NK-92 treated with Interleukin-12 subunit alpha and Interleukin-12 subunit beta, amount 100 ng/mL, for 24 hours (cell line): ENCODE data around the gene TIMM22.

Source experiments
- DNase-seq: peaks from one replicate; lab custom pipeline; 2025; lab: John Stamatoyannopoulos, UW

TIMM22 gene

DNA sequence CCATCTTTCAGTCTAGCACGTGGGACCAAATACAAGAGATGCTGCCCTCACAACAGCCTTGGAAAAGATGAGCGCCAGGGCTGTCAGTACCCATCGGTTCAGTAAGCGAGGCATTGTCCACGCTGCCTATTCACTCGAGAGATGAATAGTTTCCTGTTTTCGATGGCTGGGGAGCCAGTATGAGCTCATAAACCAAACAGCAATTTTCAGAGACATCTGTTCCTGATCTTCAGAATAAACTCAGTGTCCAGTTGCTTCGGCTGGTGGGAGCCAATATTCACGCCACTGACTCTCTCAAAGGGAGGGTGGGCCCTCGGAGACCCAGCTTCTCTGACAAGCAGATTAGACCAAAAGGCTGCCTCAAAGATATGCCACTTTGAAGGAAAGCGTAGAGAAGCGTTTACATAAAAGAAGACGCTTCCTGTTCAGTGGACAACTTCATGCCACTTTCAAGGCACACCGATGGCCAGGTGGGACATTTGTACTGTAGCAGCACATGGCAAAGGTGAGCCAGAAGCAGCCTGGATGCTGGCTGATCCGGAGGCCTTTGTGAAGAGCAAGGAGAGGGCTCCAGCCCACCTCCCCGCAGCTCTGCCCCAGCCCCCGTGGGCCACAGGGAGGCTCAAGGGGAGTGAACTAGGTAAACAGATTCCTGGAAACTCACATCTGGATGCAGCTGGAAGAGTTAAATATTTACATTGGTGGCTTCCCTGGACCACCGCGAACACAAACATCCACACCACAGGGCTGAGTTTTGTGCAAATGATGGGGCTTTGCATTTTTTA, 6.0 kb downstream of the TIMM22 start:
- no peak for DNase-seq

DNA sequence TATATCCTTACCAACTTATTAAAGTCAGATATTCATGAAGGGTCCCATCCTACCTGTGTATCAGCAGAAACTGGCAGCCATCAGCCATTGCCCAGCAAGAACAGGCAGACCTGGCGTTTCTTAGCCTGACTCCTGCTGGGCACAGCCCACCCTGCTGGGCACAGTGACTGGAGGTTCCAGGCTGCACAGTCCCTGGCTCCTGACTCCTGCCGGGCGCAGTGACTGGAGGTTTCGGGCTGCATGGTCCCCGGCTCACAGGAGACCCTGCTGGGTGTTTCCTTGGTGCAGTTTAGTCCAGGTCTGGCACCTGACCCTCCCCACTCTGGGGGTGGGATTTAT, 6.7 kb downstream of the TIMM22 start:
- no peak for DNase-seq

DNA sequence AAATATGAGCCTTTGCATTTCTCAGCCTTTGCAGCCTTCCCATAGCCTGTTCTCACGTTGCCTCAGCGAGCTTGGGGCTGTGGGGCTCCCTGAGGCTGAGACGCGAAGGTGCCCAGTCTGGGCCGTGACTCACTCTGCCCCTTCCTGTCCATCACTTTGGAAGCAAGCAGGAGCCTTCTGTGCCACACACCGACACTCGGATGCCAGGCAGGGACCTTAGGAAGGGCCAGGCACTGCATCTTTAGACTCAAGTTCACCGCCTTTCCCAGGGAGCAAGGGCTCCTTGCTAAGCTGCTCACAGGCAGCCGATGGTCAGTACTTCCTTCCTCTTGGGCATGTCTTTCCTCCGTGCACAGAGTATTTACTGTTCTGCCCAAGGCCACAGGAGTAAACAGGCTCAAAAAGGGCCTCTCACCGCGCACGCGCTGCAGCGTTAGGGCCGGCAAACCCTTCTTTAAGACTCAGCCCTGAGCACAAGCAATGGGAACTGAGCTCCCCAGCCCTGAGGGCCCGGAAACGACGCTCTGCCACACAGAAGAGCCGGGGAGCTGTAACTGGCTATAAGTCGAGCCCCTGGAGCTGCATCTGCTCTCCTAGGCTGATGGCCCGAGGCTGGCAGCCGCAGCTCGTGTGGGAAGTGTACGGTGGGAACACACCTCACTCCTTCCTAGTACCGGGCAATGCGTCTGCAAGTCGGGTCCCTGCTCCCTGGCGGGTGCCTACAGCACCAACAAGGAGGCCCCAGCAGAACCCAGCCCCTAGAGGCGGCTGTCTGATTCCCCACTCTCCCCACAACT, 7.2 kb downstream of the TIMM22 start:
- no peak for DNase-seq

DNA sequence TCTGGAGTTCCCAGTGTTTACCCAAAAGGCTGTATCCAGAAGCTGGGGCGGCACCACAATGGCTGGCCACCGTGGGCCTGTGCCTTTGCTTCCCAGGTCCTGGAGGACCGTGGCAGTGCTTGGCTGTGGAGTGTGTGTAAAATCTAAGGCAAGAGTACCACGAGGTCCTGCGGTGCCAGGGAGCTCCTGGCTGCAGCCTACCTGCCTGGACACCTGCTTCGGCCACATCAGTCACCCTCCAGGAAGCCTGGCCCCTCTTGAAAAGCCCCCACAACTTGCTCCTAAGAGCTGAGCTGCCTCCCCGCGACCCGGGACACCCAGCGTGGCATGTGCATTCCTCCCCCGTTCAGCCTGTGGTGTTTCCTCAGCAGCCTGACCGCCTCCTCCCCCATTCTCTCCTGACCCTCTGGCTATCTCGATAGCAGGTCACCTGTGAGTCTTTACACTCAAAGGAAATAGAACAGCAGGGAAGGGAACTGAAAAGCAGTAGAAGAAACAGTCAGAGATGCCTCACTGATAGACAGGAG, 7.9 kb downstream of the TIMM22 start:
- no peak for DNase-seq

DNA sequence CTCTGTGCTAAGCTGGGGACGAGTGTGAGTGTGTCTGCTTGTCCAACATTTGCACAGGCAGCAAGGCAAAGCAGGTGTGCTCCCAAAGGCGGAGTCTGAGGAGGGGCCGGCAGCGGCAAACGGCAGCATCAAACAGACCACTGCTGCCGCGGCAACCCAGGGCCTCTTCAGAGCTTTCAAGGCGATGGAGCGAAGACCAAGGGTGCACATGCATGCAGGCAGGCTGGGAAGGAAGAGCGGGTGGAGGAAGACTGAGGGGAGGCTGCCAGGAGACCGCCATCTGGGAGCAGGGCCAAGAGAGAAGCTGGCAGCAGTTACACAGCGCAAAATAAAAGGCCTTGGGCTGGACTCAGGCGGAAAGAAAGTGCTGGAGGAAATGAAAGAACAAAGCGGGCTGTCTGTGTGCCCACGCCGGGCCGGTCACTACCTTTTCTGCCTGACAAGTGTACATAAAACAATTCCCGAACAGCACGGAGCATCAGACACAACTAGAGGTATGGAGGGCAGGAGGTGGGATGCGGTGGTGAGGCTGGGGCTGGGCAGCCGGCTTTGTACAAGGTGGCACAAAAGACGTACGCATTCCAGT, 8.5 kb downstream of the TIMM22 start:
- DNase-seq, result no peak

DNA sequence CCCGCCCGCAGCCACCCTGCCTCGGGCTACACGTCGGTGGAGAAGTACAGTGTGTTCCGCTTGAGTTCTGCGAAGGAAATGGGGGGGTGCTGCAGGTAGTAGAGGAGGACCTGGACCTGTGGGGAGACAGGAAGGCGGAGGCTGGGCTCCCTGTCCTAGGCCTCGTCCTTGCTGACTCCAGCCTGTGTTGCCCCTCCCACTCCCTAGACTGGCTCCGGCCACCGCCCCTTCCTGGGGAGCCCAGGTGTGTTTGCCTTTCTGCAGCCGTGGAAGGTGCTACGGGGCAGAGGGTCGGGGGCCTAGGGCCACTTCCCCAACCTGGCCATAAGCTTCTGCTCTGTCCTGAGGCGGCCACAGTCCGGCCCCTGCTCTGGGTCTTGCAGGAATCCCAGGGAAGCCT, 9.1 kb downstream of the TIMM22 start:
- no peak for DNase-seq

DNA sequence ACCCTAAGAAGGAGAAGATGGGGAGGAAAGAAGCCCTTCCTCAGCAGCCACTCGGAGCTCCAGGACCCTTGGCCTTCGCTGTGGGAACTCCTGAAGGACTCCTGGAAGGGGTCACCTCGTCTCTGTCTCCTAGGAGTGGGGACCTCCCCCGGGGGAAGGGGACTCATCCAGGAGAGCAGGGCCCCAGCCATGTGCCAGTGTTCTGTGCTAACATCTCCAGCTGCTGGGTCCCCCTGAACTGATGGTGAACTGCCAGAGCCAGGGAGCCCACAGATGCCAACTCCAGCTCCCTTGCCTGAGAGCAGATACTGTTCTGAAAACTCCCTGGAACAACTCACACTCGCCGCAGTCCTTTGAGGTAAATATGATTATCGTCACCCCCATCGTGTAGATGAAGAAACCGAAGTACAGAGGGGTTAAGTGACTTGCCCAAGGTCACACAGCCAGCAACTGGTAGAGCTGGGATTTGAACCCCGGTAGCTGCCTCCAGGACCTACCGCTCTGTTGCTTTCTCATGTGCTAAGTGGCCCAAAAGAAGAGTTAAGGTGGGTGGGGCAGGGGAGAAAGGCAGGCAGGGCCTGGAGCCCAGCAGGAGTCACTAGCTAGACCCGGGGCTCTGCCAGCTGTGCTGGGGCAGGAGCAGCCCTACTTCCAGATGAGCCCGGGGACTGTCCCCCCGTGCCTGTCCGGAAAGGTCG, 10.5 kb downstream of the TIMM22 start:
- DNase-seq, result no peak

DNA sequence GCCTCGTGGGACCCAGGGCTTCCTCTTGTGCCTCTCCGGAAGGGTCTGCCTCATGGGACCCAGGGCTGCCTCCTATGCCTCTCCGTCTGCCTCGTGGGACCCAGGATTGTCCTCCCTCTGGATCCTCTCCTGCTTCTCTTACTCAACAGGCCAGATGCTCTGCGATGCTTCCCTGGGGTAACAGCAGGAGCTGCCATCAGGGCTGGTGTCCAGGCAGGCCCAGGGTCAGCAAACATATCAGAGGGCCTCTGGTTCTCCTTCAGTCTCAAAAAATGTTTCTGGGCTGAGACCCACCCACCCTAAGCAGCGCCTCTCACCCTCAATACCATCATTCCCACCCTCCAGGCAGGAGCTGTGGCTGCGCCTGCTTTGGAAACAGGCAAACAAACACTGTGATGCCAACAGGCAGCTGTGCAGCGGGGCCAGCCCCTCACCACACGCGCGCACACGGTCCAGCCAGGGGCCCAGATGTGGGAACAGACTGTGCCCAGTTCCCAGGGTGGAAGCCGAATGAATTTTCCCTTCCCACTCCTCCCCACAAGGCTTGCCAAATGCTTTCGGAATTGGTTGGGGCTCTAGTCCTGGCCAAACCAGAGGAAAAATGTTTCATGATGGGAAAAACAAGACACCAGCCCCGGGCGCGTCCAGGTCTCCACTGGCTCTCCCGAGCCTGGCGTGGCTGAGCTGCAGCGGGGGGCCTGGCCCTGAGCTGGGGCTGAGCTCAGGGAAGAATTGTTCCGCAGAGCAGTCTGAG, 11.3 kb downstream of the TIMM22 start:
- no peak for DNase-seq

DNA sequence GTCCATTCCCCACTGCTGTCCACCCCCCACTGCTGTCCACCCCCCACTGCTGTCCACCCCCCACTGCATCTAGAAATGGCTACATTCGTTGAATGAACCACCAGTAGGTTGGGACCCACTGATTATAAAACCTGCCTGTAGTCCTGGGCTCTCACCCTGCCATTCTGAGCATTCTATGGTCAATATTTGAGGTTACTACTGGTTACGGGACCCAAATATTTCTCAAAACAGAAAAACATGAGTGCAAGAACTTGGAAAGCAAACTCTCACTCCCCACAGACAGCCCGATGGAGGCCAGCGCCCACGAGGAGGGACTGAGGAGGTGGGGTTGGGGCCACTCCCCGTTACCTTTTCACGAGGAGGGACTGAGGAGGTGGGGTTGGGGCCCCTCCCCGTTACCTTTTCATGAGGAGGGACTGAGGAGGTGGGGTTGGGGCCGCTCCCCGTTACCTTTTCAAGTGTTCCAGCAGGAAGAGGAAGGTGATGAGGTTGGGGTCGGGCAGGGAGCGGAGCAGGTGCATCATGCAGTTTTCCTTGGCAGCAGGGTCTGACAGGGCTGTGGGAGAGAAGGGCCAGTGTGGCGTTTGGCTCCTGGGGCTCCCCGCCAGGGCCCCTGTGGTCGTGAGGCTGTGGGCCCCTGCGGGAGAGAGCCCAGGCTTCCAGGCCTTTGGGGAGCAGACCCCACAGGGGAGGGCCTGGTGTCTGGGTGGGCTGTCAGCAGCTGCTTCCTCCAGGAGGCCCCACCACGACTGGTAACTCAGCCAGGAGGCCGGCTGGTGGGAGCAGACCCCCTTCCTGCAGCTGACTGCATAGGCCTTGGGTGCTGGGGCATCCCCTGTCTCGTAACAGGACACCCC, 12.5 kb downstream of the TIMM22 start:
- no peak for DNase-seq

DNA sequence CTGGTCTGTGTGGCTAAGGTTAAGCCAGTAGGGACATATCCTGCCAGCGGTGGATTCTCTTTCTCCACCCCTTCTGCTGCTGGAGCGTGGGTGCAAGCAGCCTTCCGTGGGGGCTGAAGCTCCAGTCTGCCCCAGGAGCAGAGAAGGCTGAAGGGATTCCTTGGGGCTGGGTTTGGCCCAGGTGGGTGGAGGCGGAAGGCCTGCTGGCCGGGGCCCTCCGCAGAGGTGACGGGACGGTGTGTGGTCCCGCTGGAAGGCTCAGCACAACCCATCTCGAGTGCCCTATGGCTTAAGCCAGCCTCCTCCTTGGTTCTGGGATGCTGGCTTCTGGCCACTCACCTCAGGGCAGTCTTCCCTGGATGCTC, 13.1 kb downstream of the TIMM22 start:
- no peak for DNase-seq

DNA sequence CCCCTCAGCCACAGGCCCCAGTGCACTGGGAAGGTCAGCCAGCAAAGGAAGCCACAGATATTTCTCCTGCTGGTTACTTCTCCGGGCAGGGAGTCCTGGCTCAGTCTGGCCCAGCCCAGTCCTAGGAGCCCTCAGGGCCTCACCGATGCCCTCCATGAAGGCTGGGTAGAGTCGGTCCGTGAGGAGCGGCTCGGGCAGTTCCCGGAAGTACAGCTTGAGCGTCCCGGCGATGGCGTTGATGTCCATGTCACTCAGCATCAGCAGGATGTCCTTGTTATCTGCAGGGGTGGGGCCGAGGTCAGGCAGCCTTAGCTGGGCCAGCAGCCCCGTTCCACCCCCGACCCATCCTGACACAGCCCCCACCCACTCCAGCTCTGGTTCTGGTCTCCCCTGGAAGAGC, 13.7 kb downstream of the TIMM22 start:
- DNase-seq, result no peak

DNA sequence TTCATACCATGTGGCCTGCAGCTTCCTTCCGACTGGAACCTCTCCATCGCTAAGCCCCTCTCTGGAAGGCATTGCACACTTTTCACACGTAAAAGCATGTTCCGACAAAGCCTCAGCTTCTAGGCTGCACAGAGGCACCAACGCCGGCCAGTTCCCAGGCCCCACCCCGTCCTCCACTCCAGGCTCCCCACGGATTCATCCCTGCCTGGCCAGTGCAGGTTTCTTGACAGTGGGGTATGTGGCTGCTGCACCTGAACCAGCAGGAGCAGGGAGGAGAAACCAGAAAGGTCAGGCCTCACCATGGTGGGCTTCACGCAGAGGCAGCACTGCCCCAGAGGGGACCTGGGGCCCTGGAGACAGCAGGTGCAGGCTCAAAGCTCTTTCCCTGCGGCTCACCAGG, 14.2 kb downstream of the TIMM22 start:
- DNase-seq, result no peak

DNA sequence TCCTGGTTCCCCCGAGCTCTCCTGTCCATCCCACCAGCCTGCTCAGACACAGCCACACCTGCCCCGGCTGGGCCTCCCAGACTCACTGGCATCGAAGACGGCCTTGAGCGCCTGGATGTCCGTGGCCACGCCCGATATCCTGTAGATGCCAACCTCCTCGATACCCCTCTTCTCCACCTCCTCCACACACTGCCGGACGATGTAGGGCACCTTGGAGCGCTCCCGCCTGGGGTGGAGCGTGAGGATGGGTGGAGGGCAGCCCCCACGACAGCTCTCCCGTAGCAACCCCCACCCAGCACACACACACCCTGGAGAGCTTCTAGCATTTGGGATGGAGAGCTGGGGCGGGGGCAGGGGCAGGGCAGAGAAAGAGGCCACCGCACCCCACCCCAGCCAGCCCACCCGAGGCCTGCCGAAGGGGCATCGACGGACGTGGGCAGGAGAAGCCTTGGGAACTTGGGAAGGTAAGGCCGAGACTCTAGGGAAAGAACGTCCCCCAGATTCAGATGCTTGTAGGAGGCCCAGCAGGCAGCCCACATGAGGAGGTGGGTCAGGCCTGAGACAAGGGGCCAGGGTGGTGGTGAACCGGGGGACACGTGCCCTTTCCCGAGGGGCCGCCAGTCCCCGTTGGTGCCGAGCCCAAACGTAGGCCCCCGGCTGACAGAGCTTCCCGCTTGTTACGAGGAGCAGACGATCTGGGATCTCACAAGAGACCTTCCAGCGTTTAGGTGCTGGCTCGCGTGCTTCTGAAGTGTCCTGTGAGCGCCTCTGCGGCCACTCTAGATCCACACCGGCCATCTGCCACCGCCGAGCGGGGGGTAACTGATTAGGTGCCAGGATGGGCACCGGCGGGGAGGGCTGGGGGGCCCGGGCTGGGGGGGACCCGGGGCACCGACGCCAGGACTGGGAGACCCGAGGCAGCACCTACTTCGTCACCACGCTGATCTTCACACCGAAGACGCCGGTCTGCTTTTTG, 15.1 kb downstream of the TIMM22 start:
- DNase-seq, result no peak

DNA sequence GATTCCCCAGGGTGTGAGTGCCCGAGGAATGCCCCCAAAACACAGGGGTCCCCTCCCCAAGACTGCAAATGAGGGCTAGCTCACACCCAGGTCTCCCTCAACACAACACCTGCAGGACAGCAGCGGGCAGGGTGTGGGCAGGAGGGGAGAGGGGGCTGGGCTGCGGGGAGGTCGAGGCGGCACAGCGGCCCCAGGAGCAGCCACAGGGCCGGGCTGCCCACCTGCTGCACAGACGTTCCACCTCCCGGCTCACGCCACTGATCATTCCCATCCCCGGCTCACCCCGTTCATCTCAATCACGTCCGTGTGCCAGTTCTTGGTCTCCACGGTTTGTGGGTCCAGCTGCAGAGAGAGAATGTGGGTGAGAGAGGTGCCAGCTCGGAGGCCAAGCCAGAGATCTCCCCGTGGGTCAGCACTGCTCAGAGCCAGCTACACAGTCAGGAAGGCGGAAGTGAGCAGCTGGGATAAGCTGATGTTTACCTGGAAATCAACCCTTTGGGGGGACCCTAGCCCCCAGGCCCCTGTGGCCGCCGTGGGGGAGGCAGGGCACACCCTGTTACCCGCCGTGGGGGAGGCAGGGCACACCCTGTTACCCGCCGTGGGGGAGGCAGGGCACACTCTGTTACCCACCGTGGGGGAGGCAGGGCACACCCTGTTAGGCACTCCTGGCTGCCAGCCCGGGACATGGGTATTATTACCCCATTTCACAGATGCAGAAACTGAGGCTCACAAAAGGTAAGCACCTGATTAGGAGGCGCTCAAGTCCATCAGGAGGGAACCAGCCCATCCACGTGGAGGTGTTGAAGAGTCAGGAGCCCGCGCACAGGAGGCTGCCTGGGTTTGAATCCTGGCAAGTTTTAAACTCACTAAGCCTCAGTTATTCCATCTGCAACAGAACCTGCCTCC, 16.1 kb downstream of the TIMM22 start:
- no peak for DNase-seq

DNA sequence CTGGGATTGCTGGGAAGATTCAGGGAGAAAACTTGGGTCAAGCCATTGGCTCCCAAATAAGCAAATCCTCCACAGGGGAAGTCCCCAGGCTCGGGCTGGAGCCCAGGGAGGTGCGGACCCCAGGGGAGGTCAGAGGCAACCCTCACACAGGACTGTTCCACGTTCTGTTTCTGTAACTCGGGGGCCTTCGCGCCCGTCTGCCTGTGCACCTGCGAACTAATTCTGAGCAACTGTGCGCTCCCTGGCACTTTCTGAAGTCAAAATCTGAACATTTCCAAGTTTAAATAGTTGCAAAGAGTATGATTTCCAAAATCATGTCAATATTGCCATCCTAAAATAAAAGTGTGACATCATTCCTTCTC, 16.8 kb downstream of the TIMM22 start:
- no peak for DNase-seq

DNA sequence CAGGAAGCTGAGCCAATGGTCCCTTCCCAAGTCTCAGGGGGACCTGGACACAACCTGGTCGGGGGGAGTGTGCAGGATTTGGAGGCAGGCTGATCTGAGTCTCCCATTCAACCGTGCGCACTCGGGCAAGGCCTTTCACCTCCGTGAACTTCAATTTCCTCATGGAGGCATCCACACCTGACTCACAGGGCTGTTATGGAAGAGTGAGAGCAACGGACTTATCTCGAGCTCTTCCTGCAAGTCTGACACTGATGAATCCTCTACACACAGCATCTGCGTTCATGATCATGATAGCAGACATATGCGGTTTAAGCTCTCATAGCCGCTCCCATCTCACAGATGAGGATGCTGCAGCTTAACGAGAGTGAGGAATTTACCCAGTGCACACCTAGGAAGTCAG, 21.6 kb downstream of the TIMM22 start:
- DNase-seq, result no peak

DNA sequence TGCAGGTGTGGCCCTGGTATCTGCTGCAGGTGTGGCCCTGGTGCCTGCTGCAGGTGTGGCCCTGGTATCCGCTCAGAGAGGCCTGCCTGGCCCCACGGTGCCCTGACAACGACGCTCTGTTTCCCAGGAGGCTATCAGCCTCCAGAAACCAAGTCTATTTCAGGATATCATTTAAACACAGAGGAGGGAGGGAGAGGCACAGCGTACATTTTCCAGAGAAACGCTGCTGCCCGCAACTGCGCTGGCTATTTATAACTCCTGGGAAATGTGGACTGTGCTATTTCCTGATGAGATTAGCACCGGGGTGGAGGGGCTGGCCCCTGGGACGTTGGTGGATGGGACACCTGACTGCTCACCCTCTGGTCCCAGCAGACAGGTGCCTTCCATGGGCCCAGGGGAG, 22.5 kb downstream of the TIMM22 start:
- DNase-seq, result no peak

DNA sequence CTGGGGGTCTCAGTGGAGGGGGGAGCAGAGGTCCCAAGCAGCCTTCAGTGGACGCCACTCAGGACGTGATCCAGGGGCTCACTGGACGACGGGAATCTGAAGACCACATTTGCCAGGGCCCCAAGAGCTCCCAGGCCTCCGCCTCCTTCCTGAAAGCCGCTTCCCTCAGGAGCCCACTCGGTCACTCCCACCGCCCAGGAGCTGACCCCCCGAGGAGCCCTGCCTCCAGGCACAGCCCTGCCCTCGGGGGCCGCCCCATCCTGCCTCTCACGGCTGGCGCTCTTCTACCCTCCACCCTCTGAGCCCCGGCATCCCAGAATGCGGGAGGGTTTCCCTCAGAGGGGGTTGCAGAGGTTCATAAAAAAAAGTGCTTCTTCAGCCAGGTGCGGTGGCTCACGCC, 24.2 kb downstream of the TIMM22 start:
- no peak for DNase-seq
